ENCODE data around the gene ACOT11.

Gene ACOT11

GRCh38 chr1:54645806-54646676 lies 98.0 kb downstream of the ACOT11 start:
- DNase-seq (ENCODE audit: low read depth in 2 of 2): no peak

GRCh38 chr1:54649130-54649898 lies 101.3 kb downstream of the ACOT11 start:
- no peak for DNase-seq (ENCODE audit: low read depth in 2 of 2)

- no peak for DNase-seq (ENCODE audit: low read depth in 2 of 2)
Observed at GRCh38 chr1:54649921-54650320, 101.9 kb downstream of the ACOT11 start.

DNA sequence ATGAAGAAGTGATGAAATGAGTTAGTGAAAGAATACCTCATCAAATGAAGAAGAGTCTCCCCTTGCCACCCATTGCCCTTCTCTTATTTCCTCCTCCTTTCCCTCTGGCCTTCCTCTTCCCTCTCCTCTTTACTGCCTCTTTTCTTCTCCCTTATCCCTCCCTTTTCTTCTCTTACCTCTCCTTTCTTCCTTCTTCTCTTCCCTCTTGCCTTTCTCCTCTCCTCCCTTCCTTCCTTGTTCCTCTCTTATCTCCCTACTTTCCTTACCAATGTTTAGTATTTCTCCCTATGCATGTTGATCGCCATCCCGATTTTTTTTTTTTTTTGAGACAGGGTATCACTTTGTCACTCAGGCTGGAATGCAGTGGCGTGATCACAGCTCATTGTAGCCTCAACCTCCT lies 102.4 kb downstream of the ACOT11 start:
- no peak for DNase-seq (ENCODE audit: low read depth in 2 of 2)

DNA sequence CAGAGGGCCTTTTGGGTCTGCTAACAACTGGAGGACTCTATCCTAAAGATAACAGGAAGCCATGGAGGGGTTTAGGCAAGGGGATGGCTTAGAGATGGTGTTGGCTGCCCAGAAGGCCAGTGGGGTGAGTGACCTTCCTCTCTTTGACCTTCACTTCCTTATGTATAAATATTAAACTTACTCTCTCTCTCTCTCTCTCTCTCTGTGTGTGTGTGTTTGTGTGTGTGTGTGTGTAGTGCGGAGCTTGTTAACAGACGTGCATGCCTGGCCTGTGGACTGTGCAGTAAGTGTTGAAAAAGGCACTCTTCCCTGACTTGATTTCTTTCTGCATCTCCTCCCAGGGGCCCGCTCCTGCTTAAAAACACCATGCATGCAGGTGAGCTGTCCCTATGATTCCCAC lies 103.6 kb downstream of the ACOT11 start:
- DNase-seq (ENCODE audit: low read depth in 2 of 2): no peak

GRCh38 chr1:54652168-54652567 lies 104.1 kb downstream of the ACOT11 start:
- no peak for DNase-seq (ENCODE audit: low read depth in 2 of 2)

DNA sequence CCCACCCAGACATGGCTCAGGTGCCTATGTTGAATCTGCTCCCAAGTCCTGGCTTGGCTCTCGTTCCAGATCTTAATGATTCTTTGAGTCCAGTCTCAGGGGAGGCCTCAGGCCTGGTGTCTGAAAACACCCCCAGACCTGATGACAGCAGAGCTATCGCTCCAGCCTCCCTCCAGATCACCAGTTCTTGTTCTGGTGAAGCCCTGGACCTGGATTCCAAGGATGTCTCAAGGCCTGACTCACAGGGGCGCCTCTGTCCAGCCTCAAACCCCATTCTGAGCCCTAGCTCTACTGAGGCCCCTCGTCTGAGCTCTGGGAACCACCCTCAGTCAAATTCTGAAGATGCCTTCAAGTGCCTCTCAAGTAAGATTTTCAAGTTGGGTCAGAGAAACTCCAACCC lies 105.0 kb downstream of the ACOT11 start:
- no peak for DNase-seq (ENCODE audit: low read depth in 2 of 2)

DNA sequence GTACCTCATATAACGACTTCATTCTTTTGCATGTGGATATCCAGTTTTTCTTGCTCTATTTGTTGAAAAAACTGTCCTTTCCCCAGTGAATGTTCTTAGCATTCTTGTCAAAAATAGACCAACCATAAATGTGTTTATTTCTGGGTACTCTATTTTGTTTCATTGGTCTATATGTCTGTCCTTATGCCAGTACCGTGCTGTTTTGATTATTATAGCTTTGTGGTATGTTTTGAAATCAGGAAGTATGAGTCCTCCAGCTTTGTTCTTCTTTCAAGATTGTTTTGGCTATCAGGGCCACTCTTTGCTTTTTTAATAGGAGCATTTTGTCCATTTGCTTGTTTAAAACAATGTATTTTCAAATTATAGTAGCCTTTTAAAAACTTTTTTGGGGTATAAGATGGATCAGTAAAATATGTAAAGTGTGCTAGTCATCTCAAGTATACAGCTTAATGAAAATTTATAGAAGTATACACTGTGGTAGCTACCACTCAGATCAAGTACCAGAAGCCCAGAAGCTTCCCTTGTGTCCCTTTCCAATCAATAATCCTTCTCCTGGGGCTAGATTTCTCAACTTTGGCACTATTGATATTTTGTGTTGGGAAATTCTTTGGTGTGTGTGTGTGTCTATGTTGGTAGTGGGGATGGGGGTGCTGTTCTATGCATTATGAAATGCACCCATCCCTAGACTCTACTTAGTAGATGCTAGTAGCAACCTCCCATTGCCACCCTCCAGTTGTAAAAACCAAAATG lies 110.3 kb downstream of the ACOT11 start:
- DNase-seq (ENCODE audit: low read depth in 2 of 2): no peak

All from fibroblast of skin of left biceps (primary cell).